ENCODE measurements around the gene MYT1. TPM values are rescaled to one million over a fixed set of nuclear protein-coding genes. Genes with fewer than 3 reads are reported as not detected.

MYT1 gene
- total RNA-seq, 1 donor from 2014 or later: 0.12 TPM

- Histone ChIP-seq H3K36me3 (peaks cover 27% of the 10 kb centered on the region), H3K27me3 (no peaks in the 10 kb centered on the region), H3K9me3 (no peaks in the 10 kb centered on the region), H3K27ac (no peak overlapping the region), H3K4me3 (no peak overlapping the region), H3K4me1 (no peaks in the 10 kb centered on the region)
- ATAC-seq (no peak), DNase-seq (no peak)
- no peak for TF ChIP-seq CTCF (IDR thresholded peaks at IDR 0.05)
- intact Hi-C loops (cut with DNase I): no loop called here
Measured at GRCh38 chr20:64276817-64277216, 112.6 kb downstream of the MYT1 start.

GRCh38 chr20:64277571-64278316 lies 113.5 kb downstream of the MYT1 start:
- Histone ChIP-seq H3K27ac (no peak overlapping the region), H3K4me3 (no peak overlapping the region), H3K36me3 (peaks cover 24% of the 10 kb centered on the region), H3K4me1 (no peaks in the 10 kb centered on the region), H3K27me3 (no peaks in the 10 kb centered on the region), H3K9me3 (no peaks in the 10 kb centered on the region)
- no peak for TF ChIP-seq CTCF (IDR thresholded peaks at IDR 0.05)
- intact Hi-C loops (cut with DNase I): no loop called here
- ATAC-seq (peak; percentile 61), DNase-seq (no peak)

GRCh38 chr20:64278317-64278681 lies 114.0 kb downstream of the MYT1 start:
- H3K4me1 ChIP-seq: no peaks in the 10 kb centered on the region
- ATAC-seq (peak; percentile 14), DNase-seq (no peak)
- no peak for TF ChIP-seq CTCF (IDR thresholded peaks at IDR 0.05)
- no peaks in the 10 kb centered on the region for H3K27me3 ChIP-seq
- peaks cover 18% of the 10 kb centered on the region for H3K36me3 ChIP-seq
- H3K9me3 ChIP-seq: no peaks in the 10 kb centered on the region
- H3K4me3 ChIP-seq: no peak overlapping the region
- no peak overlapping the region for H3K27ac ChIP-seq
- intact Hi-C loops (cut with DNase I): no loop called here

GRCh38 chr20:64279826-64280459 lies 115.7 kb downstream of the MYT1 start:
- Histone ChIP-seq H3K4me3 (no peak overlapping the region), H3K4me1 (no peaks in the 10 kb centered on the region), H3K27ac (no peak overlapping the region), H3K36me3 (peaks cover 2% of the 10 kb centered on the region), H3K27me3 (no peaks in the 10 kb centered on the region), H3K9me3 (no peaks in the 10 kb centered on the region)
- intact Hi-C loops (cut with DNase I): no loop called here
- ATAC-seq (no peak), DNase-seq (no peak)
- TF ChIP-seq CTCF (IDR thresholded peaks at IDR 0.05): no peak

- no peak overlapping the region for H3K27ac ChIP-seq
- no peaks in the 10 kb centered on the region for H3K4me1 ChIP-seq
- no peak for DNase-seq
- TF ChIP-seq CTCF (IDR thresholded peaks at IDR 0.05): no peak
- ATAC-seq: no peak
- H3K9me3 ChIP-seq: no peaks in the 10 kb centered on the region
- H3K36me3 ChIP-seq: no peaks in the 10 kb centered on the region
- H3K27me3 ChIP-seq: no peaks in the 10 kb centered on the region
- intact Hi-C loops (cut with DNase I): no loop called here
- no peak overlapping the region for H3K4me3 ChIP-seq
Measured at GRCh38 chr20:64280460-64280843, 116.2 kb downstream of the MYT1 start.
